Frontal cortex (tissue), 4 donors: ENCODE measurements around the gene TULP3. TPM values are rescaled to one million over a fixed set of nuclear protein-coding genes. Genes with fewer than 3 reads are reported as not detected.

Experiments
- DNase-seq, 2 donors: peaks; one replicate each; pipeline ENCODE4 v3.0.0; 2012; ENCODE audit warnings: low spot score in 2 of 2
- FAIRE-seq: peaks from 2 replicates; lab custom pipeline; 2012; peaks lifted over from hg19 to GRCh38; lab: Jason Lieb, UNC
- small RNA-seq: library from RNA; depleted of rRNA; stranded (forward); fragments of <200 nt; gene quantifications from one replicate; pipeline ENCODE3, GENCODE V24; 2014
- total RNA-seq: library from RNA; depleted of rRNA; stranded (reverse); fragments of >200 nt; gene quantifications from one replicate; pipeline ENCODE4 v1.2.3, GENCODE V29; 2014
- donor health status: control.
- donor health status: control.
- donor health status: control.

TULP3 gene
- total RNA-seq, 1 donor from 2014 or later: 6.9 TPM

DNA sequence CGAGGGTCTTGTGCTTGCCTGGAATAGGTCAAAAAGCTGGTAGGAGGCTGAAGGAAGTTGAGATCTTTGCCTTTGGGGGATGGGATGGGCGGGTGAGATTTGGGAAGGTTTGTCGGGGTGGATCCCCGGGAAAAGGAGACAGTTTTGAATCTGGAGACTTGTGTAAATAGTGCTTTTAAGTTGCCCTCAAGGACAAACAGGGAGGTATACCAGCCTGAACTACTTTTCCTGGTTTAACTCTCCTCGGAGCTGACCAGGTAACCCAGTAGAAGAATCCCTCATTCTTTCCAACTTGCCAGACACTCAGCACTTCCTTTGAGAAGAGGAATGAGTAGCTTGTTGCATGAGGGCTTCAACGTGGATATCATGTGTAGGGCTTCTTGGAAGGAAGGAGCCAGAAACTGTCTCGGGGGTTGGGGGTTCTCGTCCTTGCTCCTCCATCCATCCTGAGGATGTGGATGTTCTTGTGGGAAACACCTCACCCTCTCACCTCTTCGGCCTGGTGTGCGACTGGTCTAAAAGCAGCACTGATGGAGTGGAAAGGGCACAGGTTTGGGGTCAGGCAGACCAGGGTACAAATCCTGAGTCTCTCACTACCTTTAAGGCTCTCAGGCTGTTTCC lies 70.4 kb downstream of the TULP3 start:
- DNase-seq: no peak
- no peak for FAIRE-seq

DNA sequence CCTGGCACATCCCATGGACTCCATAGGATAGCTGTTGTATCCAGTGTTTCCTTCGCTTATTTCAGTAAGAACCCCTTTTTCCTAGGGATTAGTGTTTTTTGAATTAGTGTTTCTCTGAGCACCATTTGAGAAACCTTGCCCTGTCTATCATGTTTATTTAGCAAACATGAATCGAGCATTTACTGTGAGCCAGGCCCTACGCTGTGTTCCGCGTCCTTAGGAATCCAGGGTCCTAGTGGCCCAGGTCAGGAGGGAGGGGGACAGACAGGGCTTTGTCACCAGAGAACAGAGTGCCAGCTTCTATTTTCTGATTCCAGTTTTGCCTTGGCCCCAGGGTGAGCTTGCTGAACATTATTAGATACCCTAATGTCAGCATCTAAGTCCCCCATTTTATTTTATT lies 71.0 kb downstream of the TULP3 start:
- FAIRE-seq (no peak), DNase-seq (no peak)

DNA sequence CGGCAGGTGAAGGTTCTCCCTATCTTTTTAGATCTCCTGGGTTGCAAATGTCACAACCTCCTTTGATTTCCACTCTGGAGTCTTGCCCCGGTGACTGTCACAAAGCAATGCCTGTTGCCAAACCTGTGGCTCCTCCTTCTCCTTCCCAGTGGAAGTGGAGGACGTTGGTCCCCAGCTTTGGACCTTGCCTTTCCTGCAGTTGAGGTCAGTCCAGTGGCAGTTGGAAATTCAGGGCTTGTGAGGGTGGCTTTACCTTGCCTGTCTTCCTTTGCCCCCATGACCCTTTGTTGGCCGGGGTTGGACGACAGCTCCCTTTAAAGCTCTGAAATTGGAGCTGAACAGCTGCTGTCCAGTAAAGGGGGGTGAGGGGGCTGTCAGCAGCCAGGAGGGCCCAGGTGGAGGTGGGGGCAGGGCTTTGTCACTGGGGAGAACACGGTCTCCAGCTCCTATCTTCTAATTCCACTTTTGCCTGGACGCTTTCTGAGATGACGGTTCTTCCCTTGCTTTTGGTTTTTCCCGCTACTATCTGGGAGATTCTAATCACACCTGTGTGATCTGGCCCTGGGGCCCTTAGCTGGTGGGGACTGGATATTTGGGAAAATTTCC lies 72.6 kb downstream of the TULP3 start:
- FAIRE-seq (no peak), DNase-seq (no peak)

- no peak for FAIRE-seq
Measured at GRCh38 chr12:2963760-2964292, 73.1 kb downstream of the TULP3 start.

GRCh38 chr12:2967651-2968050 lies 77.0 kb downstream of the TULP3 start:
- FAIRE-seq (no peak), DNase-seq (no peak)

More at GRCh38 chr12:2963760-2964292, 73.1 kb downstream of the TULP3 start:
- DNase-seq: peak in 1 of 2 donors; percentile 42

GRCh38 chr12:2970744-2971143 lies 80.1 kb downstream of the TULP3 start:
- DNase-seq: no peak
- FAIRE-seq: no peak

- FAIRE-seq: no peak
- no peak for DNase-seq
Measured at GRCh38 chr12:2973566-2973965, 82.9 kb downstream of the TULP3 start.

DNA sequence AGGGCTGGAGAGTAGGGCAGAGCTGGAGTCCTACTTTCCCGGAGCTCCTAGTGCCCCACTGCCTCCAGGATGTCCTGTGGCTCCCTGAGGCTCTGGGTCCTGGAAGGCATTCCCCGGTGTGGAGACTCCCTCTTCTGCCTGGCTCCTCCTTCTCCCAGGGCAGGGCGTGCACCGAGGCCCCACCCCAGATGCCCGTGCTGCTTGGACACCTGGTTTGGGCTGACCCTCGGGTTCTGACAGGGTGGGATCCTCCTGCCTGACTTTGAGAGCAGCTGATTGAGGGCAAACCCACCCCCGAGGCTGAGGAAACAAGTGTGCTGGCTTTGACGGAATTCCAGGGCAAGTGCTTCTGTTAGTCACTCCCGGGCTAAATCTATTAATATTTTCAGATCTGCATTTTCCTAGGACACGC lies 83.9 kb downstream of the TULP3 start:
- no peak for DNase-seq
- no peak for FAIRE-seq

- no peak for DNase-seq
- FAIRE-seq: no peak
Measured at GRCh38 chr12:2976581-2976996, 85.9 kb downstream of the TULP3 start.

DNA sequence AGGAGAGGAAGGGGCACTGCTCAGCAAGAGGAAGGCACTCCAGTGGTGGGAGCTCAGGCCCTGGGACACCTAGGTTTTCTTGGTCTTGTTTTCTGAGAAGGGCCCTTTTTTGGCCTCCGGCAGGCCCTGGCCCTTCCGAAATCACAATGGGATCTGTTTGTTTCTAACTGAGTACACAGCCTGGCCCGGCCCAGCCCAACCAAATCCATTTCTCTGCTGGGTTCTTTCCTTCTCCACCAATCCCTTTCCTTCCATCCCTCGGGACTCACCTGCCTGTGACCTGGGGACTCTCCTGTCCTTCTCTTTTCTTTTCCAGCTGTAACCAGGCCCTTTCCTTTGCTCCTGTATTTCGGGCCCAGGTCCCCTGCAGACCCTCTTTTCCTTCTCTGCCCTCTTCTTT lies 87.1 kb downstream of the TULP3 start:
- FAIRE-seq (no peak), DNase-seq (no peak)

DNA sequence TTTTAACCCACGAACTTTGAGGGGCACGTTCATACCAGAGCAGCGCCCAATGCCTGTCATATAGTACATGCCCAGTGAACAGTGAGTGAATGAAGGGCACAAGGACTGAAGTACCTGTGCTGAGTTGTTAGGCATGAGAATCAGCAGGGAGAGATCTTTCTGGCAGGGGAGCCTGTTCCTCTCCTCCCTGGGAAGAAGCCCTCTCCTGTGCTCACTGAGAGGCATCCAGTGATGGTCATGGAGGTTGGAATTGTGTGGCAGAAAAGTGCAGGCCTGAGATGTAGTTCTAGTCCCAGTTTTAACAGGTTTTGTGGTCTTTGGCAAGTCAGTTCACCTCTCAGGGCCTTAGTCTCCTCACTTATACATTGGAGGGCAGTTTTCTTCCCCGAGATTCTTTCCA lies 89.1 kb downstream of the TULP3 start:
- DNase-seq: no peak
- FAIRE-seq: no peak

GRCh38 chr12:2980630-2981029 lies 89.9 kb downstream of the TULP3 start:
- no peak for FAIRE-seq

DNA sequence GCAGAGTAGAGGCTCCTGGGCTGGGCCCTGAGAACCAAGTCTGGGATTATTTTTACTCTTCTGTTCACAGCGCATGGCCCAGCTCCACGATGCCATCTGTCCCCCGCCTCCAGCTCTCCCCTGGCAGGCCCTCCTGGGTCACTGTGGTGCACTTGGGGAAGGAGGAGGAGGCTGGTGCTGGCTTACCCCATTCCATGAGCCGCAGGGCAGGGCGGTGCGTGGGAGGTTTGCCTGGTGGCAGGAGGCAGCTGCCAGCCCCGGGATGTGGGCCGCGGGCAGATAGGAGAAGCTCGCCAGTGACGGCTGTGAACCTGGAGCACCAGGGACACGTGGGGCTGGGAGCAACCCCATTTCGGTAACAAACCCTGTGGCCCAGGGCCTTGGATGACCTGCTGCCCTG lies 91.7 kb downstream of the TULP3 start:
- no peak for DNase-seq
- FAIRE-seq: no peak

More at GRCh38 chr12:2980630-2981029, 89.9 kb downstream of the TULP3 start:
- no peak for DNase-seq

GRCh38 chr12:2984249-2984648 lies 93.6 kb downstream of the TULP3 start:
- DNase-seq: no peak
- FAIRE-seq: no peak

DNA sequence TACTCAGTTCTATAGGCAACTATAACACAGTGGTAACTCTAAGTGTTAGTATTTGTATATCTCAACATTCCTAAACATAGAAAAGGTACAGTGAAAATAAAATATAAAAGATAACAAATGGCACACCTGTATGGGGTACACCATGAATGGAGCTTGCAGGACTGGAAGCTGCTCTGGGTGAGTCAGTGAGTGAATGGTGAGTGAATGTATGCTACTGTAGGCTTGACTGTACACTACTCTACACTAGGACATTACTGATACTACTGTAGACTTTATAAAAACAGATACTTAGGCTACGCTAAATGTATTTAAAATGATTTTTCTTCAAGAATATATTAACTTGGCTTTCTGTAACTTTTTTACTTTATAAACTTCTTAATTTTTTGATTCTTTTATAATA lies 94.0 kb downstream of the TULP3 start:
- no peak for DNase-seq
- no peak for FAIRE-seq

GRCh38 chr12:2986876-2987275 lies 96.2 kb downstream of the TULP3 start:
- no peak for FAIRE-seq
- no peak for DNase-seq

- FAIRE-seq (no peak), DNase-seq (no peak)
Measured at GRCh38 chr12:2988494-2988893, 97.8 kb downstream of the TULP3 start.

Small RNA genes within 50 kb of the gene (small RNA-seq; reads per million reads assigned to genes)
- not detected for gene RNU6-1315P

Other genes with a start within 250 kb of the TULP3 start
- gene FKBP4, start 95.9 kb upstream of the TULP3 start, total RNA-seq: 44.8 TPM
- 14.3 TPM for gene ITFG2, start 78.2 kb upstream of the TULP3 start, total RNA-seq
- not detected for gene NRIP2, start 55.9 kb upstream of the TULP3 start, total RNA-seq
- not detected for gene TEX52, start 33.9 kb upstream of the TULP3 start, total RNA-seq
- gene FOXM1, start 13.7 kb upstream of the TULP3 start, total RNA-seq: 0.82 TPM
- 49.7 TPM for gene RHNO1, start 13.7 kb upstream of the TULP3 start, total RNA-seq
- 0.41 TPM for gene TEAD4, start 68.5 kb downstream of the TULP3 start, total RNA-seq
- gene TSPAN9, start 186.5 kb downstream of the TULP3 start, total RNA-seq: 22.4 TPM